Osteocyte (in vitro differentiated cells): ENCODE results near the gene KCNA4. TPM values are rescaled to one million over a fixed set of nuclear protein-coding genes. Genes with fewer than 3 reads are reported as not detected.
A peak's percentile ranks its signal among the peaks of the same experiment; 100 is the strongest.

Experiments used
- DNase-seq: peaks from one replicate; pipeline ENCODE4 v3.0.0; 2021; ENCODE audit warnings: mixed read lengths; ENCODE audit not compliant: unreplicated experiment; ENCODE audit errors: extremely low spot score
- H3K27ac Mint-ChIP-seq: one replicate; pipeline ENCODE4 v1.8.0; 2021; ENCODE audit warnings: mild to moderate bottlenecking, mixed read lengths; ENCODE audit not compliant: unreplicated experiment
- H3K27me3 Mint-ChIP-seq: one replicate; pipeline ENCODE4 v1.8.0; 2021; ENCODE audit warnings: mixed read lengths; ENCODE audit not compliant: unreplicated experiment
- H3K36me3 Mint-ChIP-seq: one replicate; pipeline ENCODE4 v1.8.0; 2021; ENCODE audit warnings: mixed read lengths; ENCODE audit not compliant: unreplicated experiment
- H3K4me1 Mint-ChIP-seq: one replicate; pipeline ENCODE4 v1.8.0; 2021; ENCODE audit warnings: mixed read lengths; ENCODE audit not compliant: unreplicated experiment
- H3K4me3 Mint-ChIP-seq: one replicate; pipeline ENCODE4 v1.8.0; 2021; ENCODE audit warnings: mild to moderate bottlenecking, moderate library complexity, mixed read lengths; ENCODE audit not compliant: unreplicated experiment
- H3K9me3 Mint-ChIP-seq: one replicate; pipeline ENCODE4 v1.8.0; 2021; ENCODE audit warnings: mixed read lengths; ENCODE audit not compliant: unreplicated experiment
- CTCF ChIP-seq: fragments of 200-600 bp; sonication (generic); IDR thresholded peaks from 2 replicates; pipeline ENCODE4 v1.5.0; 2021; ENCODE audit warnings: antibody characterized with exemption, mild to moderate bottlenecking, moderate library complexity
- total RNA-seq: library from RNA; stranded (reverse); gene quantifications from 2 replicates; pipeline ENCODE4 v1.2.1, GENCODE V29; 2021

Gene KCNA4
- total RNA-seq, 1 donor from 2014 or later = not detected

DNA sequence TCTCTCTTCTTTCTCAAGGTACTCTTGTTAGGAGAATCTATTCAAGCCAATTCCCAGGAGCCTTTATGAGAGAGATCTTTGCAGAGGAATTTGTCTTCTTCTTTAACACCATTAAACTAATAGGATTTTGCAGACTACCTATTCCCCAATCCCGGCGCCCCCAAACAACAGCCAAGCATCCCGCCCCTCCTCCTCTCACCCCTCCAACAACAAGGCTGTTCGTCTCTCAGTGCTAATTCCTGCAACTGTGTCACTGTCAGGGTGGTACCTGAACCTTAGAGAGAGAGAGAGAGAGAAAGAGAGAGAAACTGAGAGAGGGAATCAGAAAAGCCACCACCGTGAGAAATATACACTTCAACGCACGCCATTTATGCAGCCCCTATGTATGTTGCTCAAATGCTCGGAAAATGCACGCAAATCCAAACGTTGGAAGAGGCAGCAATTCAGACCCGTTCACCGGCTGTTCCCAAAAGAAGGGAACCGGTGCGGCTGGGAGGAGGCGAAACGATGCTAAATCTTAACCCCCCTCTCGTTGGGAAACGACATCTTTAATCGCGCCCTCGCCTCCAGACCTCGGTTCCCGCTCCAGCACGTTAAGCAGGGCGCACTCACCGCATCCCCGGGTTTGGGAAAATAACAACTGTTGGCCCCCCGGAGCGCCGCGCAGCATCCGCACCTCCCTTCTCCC lies 961 bp downstream of the KCNA4 start:
- Mint-ChIP-seq H3K27ac (no peak overlapping the region), H3K4me3 (peak overlapping the region; percentile 46), H3K27me3 (peaks cover 22% of the 10 kb centered on the region), H3K36me3 (no peaks in the 10 kb centered on the region), H3K9me3 (no peaks in the 10 kb centered on the region), H3K4me1 (peaks cover 1% of the 10 kb centered on the region)
- DNase-seq = no peak
- TF ChIP-seq CTCF = no peak

- no peak for TF ChIP-seq CTCF
- Mint-ChIP-seq H3K4me3 (no peak overlapping the region), H3K36me3 (no peaks in the 10 kb centered on the region), H3K27ac (no peak overlapping the region), H3K27me3 (peaks cover 4% of the 10 kb centered on the region), H3K9me3 (no peaks in the 10 kb centered on the region), H3K4me1 (peaks cover 1% of the 10 kb centered on the region)
- DNase-seq = no peak
Observed at GRCh38 chr11:30012346-30012745, 4.5 kb downstream of the KCNA4 start.

- no peak overlapping the region for H3K4me3 Mint-ChIP-seq
- no peak for TF ChIP-seq CTCF
- no peaks in the 10 kb centered on the region for H3K9me3 Mint-ChIP-seq
- H3K27ac Mint-ChIP-seq = no peak overlapping the region
- H3K36me3 Mint-ChIP-seq = no peaks in the 10 kb centered on the region
- H3K27me3 Mint-ChIP-seq = peaks cover 2% of the 10 kb centered on the region
- DNase-seq = no peak
- H3K4me1 Mint-ChIP-seq = no peaks in the 10 kb centered on the region
Observed at GRCh38 chr11:30009060-30009459, 7.8 kb downstream of the KCNA4 start.

DNA sequence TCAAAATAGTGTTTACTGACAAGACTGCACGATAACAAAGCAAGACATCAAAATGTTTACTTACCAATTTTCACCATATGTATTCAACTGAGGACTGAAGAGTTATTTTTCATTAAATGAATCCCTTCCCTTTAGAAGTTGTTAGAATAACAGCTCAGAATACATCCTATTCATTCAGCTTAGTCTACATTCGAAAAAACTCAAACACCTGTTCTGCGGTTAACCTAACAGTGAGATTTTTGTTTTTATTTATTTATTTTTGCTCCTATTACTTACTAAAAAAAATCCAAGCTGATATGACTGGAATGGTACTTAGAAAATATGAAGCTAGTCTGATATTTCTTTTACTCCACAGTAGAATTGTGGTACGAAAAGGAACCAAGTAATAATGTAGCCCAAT lies 10.0 kb downstream of the KCNA4 start:
- no peak for DNase-seq
- no peak for TF ChIP-seq CTCF
- Mint-ChIP-seq H3K27ac (no peak overlapping the region), H3K4me1 (no peaks in the 10 kb centered on the region), H3K36me3 (no peaks in the 10 kb centered on the region), H3K27me3 (peaks cover 4% of the 10 kb centered on the region), H3K4me3 (no peak overlapping the region), H3K9me3 (no peaks in the 10 kb centered on the region)

DNA sequence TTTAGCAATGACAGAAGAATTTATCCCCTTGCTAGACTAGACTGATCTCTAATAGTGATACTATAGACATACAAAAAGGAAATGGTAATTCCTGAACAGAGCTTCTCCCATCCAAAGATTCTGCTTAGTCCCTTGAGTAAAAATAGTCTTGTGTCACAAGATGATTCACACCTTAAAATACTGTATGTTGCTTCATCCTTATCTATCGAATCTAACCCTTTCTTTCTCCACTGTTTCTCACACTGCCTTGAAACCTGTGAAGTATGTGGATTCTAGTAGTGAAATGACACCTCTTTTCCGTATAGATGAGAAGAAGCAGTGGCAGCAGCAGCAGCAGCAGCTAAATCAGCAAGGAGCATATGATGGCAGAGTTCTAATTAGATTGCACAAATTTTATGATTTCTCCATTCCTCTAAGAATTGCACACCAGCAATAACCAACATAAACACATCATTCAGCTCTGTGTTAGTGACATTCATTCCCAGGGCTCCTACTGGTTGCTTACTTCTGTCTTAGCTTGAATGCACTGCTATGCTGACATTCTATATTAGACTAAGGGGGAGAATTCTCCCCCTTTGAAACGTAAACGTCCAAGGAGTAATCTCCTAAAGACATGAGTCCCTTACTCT lies 14.6 kb downstream of the KCNA4 start:
- no peak for DNase-seq
- no peaks in the 10 kb centered on the region for H3K9me3 Mint-ChIP-seq
- H3K27me3 Mint-ChIP-seq = peaks cover 12% of the 10 kb centered on the region
- no peak overlapping the region for H3K4me3 Mint-ChIP-seq
- no peaks in the 10 kb centered on the region for H3K4me1 Mint-ChIP-seq
- H3K36me3 Mint-ChIP-seq = no peaks in the 10 kb centered on the region
- TF ChIP-seq CTCF = no peak
- no peak overlapping the region for H3K27ac Mint-ChIP-seq
